ENCODE measurements around the gene SERPINE2.
"Not testable (repeated sequence)": the region's sequence is repeated elsewhere in the genome, so short reads cannot be mapped to it uniquely, and the experiment has no call there.

Gene SERPINE2

GRCh38 chr2:223971731-223972130 lies 67.4 kb downstream of the SERPINE2 start:
- no peak for DNase-seq

- DNase-seq, result no peak
Measured at GRCh38 chr2:223970343-223971128, 68.5 kb downstream of the SERPINE2 start.

DNA sequence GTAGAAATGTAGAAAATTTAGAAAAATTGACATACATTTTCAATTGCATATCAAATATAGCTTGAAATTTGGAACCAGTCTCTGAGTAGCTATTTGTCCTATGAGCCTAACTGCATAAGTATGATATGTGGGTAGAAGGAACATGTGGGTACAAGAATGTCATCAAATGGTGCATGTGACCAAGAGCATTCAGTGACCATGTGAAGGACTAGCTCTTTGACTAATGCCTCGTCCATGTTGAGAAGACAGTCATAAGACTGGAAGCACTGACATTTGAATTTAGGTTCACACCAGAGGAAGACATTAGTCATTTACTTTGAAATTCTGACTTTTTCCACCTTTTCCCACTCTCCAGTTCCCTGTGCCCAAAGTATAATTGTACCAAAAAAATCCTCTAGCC lies 69.2 kb downstream of the SERPINE2 start:
- no peak for DNase-seq

DNA sequence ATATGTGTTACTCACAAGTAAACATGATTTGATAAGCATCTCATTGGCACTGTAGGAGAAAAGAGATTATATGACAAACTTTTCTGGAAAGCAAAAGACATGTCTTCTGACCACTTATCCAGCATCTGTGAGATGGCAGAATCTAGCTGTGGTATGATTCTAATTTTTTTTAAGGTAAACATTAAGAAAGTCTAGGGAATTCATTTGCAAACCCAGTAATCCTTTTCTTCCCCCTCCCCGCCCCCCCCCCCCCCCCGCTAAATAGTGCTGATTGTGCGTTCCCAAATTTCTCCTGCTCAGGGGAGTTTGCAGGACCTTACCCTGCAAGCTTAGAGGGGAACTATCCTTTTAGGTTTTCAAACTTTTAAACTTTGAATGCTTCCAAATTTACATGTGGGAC lies 69.8 kb downstream of the SERPINE2 start:
- no peak for DNase-seq

GRCh38 chr2:223967981-223968380 lies 71.1 kb downstream of the SERPINE2 start:
- no peak for DNase-seq

DNA sequence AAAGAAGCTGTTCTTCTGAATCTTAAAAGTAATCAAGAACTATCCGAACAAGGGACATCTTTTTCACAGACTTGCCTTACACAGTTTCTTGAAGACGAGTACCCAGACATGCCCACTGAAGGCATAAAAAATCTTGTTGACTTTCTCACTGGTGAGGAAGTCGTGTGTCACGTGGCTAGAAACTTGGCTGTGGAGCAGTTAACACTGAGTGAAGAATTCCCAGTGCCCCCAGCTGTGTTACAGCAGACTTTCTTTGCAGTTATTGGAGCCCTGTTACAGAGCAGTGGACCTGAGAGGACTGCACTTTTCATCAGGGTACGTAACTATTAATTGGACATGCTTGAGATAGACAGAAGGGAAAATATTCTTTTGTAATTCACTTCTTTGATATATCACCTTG lies 79.4 kb downstream of the SERPINE2 start:
- no peak for DNase-seq

GRCh38 chr2:223957092-223957851 lies 81.8 kb downstream of the SERPINE2 start, which contains the start of gene MRPL44:
TSS of gene MRPL44 (plus strand) at chr2:223957463. CDS start at chr2:223957473, 10 bp downstream.
- peak; percentile 92 for DNase-seq

DNA sequence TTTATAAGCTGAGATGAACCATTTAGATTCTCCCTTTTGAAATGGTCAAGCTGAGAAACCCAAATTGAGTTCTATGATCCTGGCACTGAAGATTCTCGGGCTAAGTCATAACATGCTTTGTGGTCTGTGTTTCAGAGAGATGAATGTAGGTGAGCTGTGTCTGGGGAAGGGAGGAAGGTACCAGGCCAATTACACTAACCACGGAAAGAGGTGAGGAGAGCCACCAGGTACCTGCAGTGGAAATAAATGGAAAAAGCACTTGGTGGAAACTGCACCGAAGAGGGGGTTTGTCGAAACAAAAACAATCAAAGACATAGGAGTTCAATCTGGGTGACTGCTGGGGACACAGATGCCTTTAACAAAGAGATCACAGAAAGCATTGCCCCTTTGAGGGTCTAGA lies 82.8 kb downstream of the SERPINE2 start:
- DNase-seq, result no peak

GRCh38 chr2:223954401-223954800 lies 84.7 kb downstream of the SERPINE2 start:
- no peak for DNase-seq

GRCh38 chr2:223952280-223952968 lies 86.7 kb downstream of the SERPINE2 start:
- no peak for DNase-seq

GRCh38 chr2:223950448-223951347 lies 88.4 kb downstream of the SERPINE2 start:
- DNase-seq, result no peak

DNA sequence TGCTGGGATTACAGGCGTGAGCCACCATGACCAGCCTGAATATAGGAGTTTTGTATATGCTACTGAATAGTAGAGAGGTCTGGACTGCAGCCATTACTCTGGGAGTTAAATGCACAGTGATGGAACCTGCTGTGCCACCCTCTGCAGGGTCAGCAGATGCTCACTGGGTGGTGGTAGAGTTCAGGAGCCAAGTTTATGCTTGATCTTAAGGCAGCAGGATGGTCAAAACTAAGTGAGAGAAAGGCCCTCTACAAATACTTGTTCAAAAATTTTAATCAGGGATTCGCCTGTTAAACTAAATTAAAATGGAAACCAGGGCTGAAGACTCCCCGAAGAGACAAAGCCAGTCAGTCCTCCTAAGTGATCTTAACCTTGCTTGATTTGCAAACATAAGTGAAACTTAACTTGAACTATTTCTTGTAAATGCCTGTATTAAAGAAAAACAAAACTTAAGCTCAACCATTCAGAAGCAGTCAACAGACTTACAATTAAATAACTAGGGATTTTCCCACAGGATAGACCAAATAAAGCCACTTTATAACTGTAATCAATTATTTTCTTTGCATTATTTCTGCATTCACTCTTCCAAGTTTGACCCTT lies 89.7 kb downstream of the SERPINE2 start:
- no peak for DNase-seq

DNA sequence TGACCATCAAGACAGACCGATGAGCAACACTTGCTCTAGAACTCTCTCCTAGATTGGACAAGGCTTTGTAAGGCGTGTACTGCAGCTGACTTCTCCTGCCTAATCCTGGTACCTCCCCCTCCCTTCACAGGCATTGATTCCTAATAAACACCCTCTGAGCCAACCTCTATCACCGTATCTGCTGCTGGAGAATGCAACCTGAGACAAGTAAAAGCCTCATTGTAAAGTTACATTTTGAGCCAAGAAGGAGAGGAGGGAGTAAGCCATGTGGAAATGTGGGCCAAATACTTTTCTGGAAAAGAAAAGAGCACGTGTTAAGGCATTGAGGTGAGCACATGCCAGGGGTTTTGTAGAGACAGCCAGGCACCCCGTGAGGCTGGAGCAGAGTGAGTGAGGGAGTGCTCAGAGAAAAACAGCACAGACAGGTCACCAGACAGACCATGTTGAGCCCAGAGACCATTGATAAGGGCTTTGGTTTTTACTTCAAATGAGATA lies 91.3 kb downstream of the SERPINE2 start:
- DNase-seq, result no peak

GRCh38 chr2:223945755-223946154 lies 93.3 kb downstream of the SERPINE2 start:
- DNase-seq, result no peak

- peak; percentile 62 for DNase-seq
Measured at GRCh38 chr2:223944703-223945531, 94.2 kb downstream of the SERPINE2 start, which contains the start of gene WDFY1. TSS of gene WDFY1 (minus strand) at chr2:223945335. CDS start at chr2:223945284, 51 bp downstream.

GRCh38 chr2:223944166-223944702 lies 94.9 kb downstream of the SERPINE2 start:
- no peak for DNase-seq

DNA sequence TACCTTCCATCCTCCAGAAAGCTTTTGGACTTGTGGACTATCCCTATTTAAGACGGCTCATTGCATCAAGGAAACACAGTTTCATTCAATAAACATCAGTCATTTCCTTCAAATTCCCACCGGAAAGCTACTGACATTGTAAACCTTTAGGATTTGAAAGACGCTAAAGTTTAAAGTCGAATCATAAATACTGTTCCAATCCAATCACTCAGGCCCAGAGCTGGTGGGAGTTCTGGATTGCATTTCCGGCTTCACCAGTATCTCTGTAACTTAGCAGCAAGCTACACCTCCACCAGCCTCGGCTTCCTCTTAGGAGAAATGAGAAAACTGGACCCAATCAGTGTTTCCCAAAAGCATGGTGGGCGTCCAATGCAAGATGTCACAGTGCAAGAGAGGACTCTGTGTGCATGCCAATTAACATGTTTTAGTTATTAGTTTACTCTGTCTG lies 95.5 kb downstream of the SERPINE2 start:
- DNase-seq, result no peak

DNA sequence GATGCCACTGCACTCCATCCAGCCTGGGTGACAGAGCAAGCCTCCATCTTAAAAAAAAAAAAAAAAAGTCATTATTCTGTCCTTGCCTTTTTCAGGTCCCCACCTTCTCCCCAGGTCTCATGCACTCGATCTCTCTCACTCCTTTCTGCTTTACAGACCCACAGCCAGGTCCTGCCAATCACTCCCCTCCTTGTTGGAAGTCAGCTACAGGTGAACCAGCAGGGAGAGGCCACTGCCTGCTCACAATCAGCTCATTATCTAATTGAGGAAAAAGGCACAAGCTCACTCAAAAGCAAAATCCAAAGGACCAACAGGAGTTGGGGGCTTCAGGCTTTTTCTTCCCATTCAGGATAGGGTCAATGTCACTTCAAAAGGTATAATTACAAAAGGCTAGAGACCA lies 96.0 kb downstream of the SERPINE2 start:
- no peak for DNase-seq

- DNase-seq, result no peak
Measured at GRCh38 chr2:223941579-223942277, 97.4 kb downstream of the SERPINE2 start.

GRCh38 chr2:223939438-223939837 lies 99.6 kb downstream of the SERPINE2 start:
- DNase-seq, result not testable (repeated sequence)

Data from GF-D8 (cell line).